ENCODE data around the gene USP27X.
A peak's percentile ranks its signal among the peaks of the same experiment; 100 is the strongest.

The USP27X gene

GRCh38 chrX:49878834-49879655 is at the start of gene USP27X:
Gene USP27X (plus strand): TSS chrX:49879484. CDS start chrX:49880308, 824 bp downstream.
- DNase-seq: peak; percentile 66

GRCh38 chrX:49838374-49838773 is 40.9 kb upstream of the USP27X start:
- peak; percentile 23 for DNase-seq

GRCh38 chrX:49840679-49841078 is 38.6 kb upstream of the USP27X start:
- peak; percentile 63 for DNase-seq

DNA sequence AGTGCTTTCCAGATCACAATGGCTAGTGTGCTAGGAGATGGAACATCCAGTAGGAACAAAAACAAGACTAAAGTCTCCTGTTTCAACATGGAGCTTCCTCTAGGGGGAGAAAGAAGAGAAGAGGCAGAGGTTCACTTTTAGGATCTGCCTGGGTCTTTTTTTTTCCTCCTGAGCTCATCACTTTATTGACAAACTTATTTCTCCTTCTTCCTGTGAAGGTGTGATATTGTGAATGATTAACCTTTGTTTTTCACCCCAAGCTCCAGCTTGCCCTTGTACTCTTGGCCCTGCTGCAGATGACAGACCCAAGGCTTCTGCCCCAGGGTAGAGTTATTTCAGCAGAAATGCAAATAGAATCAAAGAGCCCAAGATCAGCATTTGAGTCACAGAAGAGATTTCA is 36.7 kb upstream of the USP27X start:
- no peak for DNase-seq

DNA sequence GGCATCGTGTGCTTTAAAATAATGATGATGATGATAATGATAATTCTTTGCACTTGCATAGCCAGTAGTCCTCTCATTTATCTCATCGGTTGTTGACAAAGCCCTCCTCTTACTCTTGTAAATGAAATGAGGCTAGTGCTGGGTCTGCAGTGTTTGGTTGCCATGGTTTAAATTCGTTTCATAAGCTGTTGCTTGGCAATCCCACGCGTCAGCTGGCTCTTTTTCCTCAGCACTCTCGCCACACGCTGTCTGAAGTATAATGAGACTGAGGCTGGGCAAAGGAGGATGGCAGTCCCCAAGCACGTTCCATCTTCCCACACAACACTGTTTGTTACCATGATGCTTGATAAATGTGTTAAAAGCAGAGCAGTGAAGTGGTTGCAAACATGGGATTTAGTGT is 34.7 kb upstream of the USP27X start:
- DNase-seq: no peak

GRCh38 chrX:49845701-49846403 is 33.4 kb upstream of the USP27X start:
- no peak for DNase-seq

DNA sequence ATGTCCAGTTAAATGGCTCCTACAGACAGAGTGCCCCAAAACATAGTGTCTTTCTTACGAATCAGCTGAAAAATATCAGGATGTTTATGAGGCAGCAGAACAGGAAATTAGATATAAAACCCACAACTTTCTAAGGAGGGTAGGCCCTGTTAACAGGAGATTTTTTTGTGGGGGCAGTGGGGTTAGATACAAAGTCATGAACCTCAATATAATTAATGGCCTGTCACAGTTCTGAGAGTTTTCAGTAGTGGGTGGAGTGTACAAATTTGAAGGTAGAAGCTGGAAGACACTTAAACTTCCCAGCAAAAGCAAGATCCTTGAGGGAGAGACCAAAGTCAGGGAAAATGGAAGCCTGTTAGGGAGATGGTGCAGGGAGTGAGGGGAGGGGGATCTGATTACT is 32.8 kb upstream of the USP27X start:
- no peak for DNase-seq

DNA sequence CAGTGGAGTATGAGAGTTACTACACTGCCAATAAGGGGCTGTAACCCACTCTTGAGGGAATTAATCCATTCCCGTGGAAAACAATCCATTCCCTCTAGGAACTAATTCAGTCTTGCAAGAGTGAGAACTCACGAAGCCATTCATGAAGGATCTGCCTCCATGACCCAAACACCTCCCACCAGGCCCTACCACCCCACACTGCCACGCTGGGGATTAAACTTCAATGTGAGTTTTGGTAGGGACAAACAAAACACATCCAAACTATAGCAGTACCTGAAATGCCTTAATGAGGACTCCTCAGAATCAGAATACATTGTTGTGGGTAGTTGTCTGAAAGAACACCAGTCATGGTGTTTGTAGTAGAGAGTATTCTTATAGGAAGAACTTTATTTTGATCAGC is 31.0 kb upstream of the USP27X start:
- DNase-seq: no peak

DNA sequence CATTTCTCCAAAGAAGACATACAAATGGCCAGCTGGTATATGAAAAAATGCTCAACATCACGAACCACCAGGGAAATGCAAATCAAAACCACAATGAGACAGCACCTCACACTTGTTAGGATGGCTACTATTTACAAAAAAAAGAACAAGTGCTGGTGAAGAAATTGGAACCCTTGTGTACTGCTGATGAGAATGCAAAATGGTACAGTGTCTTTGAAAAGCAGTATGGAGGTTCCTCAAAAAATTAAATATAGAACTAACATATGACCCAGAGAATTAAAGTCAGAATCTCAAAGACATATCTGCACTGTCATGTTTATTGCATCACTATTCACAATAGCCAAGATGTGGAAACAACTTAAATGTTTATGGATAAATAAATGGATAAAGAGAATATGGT is 29.3 kb upstream of the USP27X start:
- DNase-seq: no peak

- no peak for DNase-seq
These were observed 25.6 kb upstream of the USP27X start for GRCh38 chrX:49853661-49854060.

GRCh38 chrX:49856819-49857218 is 22.5 kb upstream of the USP27X start:
- DNase-seq: no peak

DNA sequence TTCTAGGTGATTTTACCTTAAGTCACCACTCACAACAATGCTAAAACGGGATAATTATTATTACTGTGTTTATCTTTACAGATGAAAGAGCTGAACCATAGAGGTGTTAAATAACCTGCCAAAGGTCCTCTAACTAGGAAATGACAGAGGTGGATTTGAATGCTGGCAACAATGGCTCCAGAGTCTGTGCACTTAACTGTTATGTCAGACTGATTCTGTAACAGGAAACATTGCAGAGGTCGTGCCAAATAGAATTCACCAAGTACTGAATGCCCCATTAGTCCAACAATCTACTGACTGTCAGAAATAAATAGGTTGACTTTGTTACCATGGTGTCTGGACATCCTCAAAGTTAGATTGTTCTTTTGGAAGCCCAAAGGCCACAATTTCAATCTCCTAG is 20.9 kb upstream of the USP27X start:
- DNase-seq: no peak

DNA sequence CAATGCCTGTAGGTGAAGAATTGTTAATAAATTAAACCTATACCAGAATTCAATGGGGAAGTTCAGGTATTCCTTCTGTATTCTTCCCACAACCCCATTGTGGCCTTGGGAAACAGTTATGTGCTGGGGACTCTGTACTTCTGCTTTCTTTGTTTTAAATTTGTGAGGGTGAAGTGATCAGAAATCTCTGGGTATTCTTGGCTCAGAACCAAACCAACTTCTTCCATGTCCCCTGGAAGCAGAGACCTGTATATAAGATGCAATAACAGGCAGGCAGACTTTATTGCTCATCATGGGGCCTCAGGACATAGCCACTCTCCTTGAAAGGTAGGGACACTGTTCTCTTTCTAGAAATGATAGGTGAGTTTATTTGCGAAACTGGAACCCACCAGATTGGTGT is 19.8 kb upstream of the USP27X start:
- no peak for DNase-seq

DNA sequence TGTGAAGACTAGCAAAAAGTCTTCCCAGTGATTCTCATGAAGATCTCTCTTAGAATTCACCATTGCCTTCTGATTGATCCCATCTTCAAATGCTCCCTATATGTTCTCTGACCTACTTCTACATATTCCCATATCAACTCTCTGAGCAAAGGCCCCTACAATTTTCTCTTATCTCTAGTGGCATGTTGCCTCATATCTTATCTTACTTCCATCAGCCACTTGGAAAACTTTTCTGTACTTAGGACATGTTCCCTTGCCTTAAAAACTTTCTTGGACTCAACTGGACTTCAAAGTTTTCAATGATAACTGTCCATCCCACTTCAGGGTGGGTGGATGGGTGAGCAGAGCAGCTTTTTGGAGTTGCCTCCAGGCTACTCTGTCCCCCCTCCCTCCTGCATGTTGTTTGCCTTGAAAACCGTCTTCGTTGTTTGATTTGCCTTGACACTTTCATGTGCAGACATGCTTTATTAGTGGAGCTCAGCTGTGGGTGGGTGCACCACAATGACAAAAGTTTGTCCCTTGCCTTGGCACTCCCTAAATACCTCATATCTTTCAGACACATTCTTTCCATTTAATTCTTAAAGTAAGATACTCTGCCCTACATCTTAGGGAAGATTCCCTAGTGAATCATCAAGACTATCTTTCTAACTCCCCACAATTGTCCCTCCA is 18.3 kb upstream of the USP27X start:
- no peak for DNase-seq

DNA sequence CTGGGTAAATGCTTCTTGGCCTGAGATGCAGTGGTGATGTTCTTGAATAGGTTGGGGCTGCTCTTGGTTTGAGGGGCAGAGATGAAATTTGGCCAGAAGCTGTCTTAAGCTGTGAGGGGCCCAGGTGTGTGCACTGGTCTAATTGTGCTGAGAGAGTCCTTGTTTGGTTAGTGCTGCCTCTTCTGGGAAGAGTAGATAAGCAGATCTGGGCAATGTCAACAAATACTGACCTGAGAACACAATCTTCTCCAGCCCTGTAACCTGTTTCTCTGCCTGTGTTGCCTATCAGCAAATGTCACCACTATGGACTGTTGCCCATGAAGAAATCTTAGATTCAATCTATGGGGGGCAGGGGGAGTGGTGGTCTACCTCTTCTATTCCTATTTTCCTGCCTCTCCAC is 17.2 kb upstream of the USP27X start:
- DNase-seq: no peak

DNA sequence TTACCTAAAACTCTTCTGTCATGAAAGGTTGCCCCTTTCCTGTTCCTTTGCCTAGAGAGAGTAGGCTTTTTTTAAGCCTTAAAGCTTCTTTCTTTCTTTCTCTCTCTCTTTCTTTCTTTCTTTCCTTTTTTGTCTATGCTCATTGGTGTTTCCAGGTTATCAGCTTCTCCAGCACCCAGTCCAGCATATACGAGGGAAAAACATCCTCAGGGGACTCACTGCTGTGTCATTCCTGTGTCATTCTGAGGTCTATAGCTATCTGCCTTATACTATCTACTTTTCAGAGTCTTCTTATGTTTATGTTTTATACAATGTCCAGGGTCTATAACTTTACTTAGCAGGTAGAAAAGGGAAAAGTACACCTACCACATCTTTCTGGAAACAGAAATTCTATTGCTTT is 10.5 kb upstream of the USP27X start:
- DNase-seq: no peak

DNA sequence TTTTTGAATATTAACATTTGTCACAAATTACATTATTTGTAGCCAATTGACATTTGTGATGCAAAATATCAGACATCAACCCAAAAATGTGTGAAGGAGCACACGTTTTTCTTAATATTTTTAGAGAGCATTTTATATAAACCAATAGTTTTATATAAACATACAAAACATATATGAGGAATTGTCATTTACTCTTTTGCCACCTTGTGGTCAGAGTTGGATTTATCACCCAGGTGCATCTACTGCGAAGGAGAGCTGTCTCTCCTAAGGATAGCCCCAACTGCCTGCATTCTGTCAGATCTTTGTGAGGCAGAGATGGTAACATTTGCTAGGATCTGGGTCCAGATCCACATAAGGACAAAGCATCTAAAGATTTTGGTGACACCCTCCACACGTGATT is 2.5 kb upstream of the USP27X start:
- peak; percentile 24 for DNase-seq

GRCh38 chrX:49877397-49878101 is 1.7 kb upstream of the USP27X start:
- DNase-seq: no peak

GRCh38 chrX:49878128-49878833 is 1.0 kb upstream of the USP27X start:
- DNase-seq: no peak

DNA sequence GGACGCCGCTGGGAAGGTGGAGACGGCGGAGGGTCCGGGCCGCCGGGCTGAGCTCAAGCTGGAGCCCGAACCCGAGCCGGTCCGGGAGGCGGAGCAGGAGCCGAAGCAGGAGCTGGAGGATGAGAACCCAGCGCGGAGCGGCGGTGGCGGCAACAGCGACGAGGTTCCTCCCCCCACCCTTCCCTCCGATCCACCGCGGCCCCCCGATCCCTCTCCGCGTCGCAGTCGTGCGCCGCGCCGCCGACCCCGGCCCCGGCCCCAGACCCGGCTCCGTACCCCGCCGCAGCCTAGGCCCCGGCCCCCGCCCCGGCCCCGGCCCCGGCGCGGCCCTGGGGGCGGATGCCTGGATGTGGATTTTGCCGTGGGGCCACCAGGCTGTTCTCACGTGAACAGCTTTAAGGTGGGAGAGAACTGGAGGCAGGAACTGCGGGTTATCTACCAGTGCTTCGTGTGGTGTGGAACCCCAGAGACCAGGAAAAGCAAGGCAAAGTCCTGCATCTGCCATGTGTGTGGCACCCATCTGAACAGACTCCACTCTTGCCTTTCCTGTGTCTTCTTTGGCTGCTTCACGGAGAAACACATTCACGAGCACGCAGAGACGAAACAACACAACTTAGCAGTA is 483 bp downstream of the USP27X start:
- peak; percentile 23 for DNase-seq

DNA sequence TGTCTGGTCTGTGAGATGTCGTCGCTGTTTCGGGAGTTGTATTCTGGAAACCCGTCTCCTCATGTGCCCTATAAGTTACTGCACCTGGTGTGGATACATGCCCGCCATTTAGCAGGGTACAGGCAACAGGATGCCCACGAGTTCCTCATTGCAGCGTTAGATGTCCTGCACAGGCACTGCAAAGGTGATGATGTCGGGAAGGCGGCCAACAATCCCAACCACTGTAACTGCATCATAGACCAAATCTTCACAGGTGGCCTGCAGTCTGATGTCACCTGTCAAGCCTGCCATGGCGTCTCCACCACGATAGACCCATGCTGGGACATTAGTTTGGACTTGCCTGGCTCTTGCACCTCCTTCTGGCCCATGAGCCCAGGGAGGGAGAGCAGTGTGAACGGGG is 1.4 kb downstream of the USP27X start:
- DNase-seq: no peak

GRCh38 chrX:49884290-49884862 is 5.1 kb downstream of the USP27X start:
- peak; percentile 72 for DNase-seq
